GM12874 (cell line): ENCODE measurements around the gene BCAS3.

ENCODE experiments used
- TF ChIP-seq, protein P1 (sequence below): IDR thresholded peaks from 2 replicates; pipeline ENCODE4 v1.5.1; 2011; ENCODE audit warnings: low read depth, mild to moderate bottlenecking, control low read depth, low read length, moderate library complexity; ENCODE audit not compliant: insufficient read depth

BCAS3 gene

DNA sequence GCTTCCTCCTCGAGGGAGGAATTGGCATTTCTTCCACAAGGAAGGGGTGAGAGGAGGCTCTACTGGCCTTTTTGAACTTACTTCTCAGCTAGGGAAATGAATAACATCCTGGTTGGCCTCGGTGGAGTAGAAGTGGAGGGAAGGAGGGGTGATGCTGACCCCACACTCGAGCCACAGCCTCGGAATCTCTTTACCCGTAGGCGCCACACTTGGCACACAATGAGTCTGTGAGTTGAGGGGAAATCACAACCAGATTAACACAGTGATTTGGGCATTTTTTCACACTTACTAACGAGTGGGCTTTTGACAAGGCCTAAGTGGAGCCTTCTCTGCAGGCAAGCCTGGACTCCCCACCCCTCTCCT, 674.7 kb downstream of the BCAS3 start:
- TF ChIP-seq, protein P1, sequence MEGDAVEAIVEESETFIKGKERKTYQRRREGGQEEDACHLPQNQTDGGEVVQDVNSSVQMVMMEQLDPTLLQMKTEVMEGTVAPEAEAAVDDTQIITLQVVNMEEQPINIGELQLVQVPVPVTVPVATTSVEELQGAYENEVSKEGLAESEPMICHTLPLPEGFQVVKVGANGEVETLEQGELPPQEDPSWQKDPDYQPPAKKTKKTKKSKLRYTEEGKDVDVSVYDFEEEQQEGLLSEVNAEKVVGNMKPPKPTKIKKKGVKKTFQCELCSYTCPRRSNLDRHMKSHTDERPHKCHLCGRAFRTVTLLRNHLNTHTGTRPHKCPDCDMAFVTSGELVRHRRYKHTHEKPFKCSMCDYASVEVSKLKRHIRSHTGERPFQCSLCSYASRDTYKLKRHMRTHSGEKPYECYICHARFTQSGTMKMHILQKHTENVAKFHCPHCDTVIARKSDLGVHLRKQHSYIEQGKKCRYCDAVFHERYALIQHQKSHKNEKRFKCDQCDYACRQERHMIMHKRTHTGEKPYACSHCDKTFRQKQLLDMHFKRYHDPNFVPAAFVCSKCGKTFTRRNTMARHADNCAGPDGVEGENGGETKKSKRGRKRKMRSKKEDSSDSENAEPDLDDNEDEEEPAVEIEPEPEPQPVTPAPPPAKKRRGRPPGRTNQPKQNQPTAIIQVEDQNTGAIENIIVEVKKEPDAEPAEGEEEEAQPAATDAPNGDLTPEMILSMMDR, result no peak

DNA sequence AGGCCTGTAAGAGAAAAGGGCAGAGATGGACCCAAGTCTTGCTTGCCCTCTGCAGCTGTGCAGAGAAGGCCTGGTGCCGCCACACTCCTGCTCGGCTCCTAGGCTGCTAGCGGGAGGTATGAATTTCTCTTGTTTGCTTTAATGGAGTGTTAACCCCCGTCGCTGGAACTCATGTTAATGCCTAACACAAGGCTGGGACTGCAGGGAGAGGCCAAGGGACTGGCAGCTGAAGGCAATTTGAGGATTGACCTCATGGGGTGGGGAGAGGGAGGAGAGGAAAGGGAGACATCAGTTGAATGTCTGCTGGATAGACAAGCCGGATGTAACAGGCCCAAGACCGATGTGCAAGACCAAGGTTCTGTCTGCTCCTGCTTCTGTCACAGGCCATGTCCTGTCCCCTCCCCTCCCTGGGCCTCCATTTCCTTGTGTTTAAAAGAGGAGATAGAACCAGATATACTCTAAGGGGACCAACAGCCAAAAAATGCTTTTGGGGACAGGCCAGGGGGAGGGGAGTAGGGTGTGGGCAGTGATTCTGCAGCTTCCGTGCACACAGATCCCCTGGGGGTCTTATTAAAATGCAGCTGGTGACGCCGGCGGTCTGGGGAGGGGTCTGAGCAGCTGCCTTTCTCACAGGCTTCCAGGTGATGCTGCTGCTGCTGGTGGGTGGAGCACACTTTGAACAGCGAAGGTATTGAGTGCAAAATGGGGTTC, 675.3 kb downstream of the BCAS3 start:
- TF ChIP-seq, protein P1, result no peak

DNA sequence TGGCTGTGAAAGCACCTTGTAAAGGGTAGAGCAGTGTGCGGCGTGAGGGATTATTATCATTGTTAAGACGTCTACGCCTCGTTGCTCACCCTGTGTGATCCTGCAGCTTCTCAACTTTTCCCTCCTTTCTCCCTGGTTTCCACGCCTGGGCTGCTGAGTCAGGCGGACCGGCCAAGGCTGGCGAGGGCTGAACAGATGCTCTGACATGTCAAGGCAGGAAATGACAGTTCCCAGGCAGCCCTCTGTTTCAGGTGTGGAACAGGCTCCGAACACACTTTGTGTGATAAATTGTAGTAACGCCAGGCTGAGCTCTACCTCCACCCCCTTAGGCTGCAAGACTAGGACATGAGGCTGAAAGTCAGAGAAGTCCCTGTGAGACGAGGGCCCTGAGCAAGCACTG, 676.0 kb downstream of the BCAS3 start:
- TF ChIP-seq, protein P1, result no peak

DNA sequence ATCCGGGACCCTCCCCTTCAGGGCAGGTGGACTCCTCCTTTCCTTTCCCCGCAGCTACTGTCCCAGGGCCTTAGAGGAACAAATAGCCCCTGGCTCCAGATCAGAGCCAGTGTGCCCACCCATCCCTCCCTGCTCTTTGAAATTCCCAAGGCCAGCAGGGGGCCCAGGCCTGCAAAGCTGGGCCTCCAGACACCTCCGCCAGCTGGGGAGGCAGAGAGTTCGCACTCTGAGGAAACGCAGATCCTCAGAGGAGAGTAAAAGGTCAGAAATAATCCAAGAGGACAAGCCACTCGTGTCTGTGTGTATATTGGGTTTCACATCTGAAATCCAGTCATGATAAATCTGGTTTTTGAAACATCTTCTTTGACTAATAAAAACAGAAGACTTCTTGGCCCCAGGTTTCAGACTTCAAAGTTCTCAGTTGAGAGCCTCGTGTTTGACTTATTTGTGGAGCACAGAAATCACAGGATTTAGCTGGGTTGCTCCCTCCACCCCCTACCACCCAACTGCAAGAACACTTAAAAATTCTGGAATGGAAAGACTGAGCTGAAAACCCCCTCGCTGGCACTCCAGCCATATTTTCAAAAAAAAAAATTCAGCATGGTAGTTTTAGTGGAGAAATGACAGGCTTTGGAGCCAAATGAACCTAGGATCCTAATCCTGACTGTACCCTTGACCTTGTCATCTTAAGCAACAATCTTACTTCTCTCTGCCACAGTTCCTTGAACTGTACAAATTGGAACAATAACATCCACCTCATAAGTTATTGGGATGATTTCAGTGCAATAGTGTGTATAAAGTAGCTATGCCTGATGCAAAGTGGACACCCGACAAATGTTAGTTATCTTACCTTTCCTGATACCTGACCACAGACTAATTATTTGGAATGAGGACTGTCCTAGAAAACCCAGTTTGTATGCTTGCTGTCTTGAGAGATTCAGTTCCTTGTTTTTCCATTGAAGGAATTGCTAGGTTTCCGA, 677.5 kb downstream of the BCAS3 start:
- TF ChIP-seq, protein P1, result no peak

DNA sequence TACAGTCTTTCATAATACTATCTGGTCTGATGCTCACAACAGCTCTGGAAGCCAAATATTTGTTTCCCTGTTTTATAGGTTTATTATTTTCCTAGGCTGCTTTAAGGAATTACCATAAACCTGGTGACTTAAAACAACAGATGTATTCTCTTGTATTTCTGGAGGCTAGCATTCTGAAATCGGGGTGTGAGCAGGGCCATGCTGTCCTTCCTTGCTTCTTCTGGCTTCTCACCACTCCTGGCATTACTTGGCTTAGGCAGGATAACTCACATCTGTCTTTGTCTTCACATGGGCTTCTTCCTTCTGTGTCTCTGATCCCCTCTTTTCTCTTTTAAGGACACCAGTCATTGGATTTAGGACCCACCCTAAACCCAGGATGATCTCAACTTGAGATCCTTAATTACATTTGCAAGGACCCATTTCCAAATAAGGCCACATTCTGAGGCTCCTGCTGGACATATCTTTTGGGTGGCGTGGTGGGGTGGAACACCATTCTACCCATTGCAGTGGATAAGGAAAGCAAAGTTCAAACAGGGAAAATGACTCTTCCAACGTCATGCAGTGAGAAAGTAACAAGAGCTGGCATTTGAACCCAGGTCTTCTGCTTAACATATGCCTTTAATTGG, 682.8 kb downstream of the BCAS3 start:
- TF ChIP-seq, protein P1, result no peak

DNA sequence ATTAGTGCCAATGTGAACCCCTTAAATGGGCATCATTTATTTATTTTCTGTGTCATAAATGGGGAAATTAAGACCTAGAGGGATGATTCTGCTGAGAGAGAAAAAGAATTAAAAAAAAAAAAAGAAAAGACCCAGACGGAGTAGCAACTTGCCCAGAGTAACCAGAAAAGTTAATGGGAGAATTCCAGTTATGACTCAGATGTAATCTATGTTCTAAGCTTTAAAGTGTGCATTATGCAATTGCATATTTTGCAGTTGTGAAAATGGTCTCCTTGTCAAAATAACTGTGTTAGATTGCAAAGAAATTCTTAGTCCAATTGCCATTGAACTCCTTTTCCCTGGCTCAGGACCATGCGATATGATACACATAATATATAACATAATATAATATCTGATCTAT, 683.4 kb downstream of the BCAS3 start:
- TF ChIP-seq, protein P1, result no peak

DNA sequence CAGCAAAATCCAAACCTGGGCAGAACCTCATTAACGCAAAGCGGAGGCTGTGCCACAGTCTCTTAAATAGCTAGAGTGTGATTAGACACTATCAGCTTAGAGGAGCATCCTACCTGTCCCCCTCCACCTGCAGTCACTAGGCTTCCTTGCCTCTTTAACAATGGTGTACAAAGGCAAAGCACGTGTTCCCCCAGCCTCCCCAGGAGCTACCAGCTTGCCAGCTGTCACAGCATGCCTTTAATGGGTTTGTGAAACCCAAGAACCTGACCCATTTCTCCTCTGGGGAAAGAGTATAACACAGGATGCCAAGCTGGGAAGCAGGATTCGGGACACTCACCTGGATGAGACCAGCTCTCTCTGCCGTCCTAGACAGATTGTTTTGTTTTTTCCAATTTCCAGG, 684.7 kb downstream of the BCAS3 start:
- TF ChIP-seq, protein P1, result no peak
